CD4-positive, alpha-beta T cell (primary cell): ENCODE results near the gene DSG3. TPM values are rescaled to one million over a fixed set of nuclear protein-coding genes. Genes with fewer than 3 reads are reported as not detected.

Source experiments
- ATAC-seq: fragments of 200-7000 bp; cut with Tn5 transposase; one replicate; pipeline ENCODE4 v1.10.0; 2022; ENCODE audit warnings: mild to moderate bottlenecking; ENCODE audit not compliant: poor library complexity
- CTCF ChIA-PET: fragments of 350-600 bp; sonication (Branson Sonifier 250); formaldehyde crosslinking; loops from one replicate; lab custom pipeline; 2021; ENCODE audit warnings: antibody characterized with exemption, inconsistent platforms; lab: Charles Lee
- POLR2A ChIA-PET: fragments of 350-600 bp; sonication (Branson Sonifier 250); formaldehyde crosslinking; loops from one replicate; lab custom pipeline; 2021; ENCODE audit warnings: antibody characterized with exemption, inconsistent platforms; lab: Charles Lee
- DNase-seq, 14 experiments: peaks; one replicate each; pipeline ENCODE4 v3.0.0-alpha.2; 2013 to 2020; ENCODE audit warnings: mixed read lengths in 2 of 14
- H3K27ac ChIP-seq, 2 donors: one replicate each; pipeline versions ENCODE4 v1.5.1 to v1.7.0; 2013; ENCODE audit warnings: low read length in 2 of 2, low read depth in 1 of 2, mild to moderate bottlenecking in 1 of 2
- H3K27me3 ChIP-seq, 2 experiments: 1 replicate in 1 of 2; 2 replicates in 1 of 2; pipeline versions ENCODE4 v1.6.1 to v1.7.0; 2013; ENCODE audit warnings: low read length in 2 of 2, control low read depth in 1 of 2, mild to moderate bottlenecking in 1 of 2, moderate library complexity in 1 of 2; ENCODE audit not compliant: insufficient read depth in 2 of 2, control insufficient read depth in 1 of 2
- H3K36me3 ChIP-seq: one replicate; pipeline ENCODE4 v1.6.1; 2013; ENCODE audit warnings: low read length, control low read depth; ENCODE audit not compliant: insufficient read depth
- H3K4me1 ChIP-seq: one replicate; pipeline ENCODE4 v1.6.1; 2013; ENCODE audit warnings: low read length, control low read depth; ENCODE audit not compliant: insufficient read depth
- H3K4me3 ChIP-seq: one replicate; pipeline ENCODE4 v1.5.1; 2013; ENCODE audit warnings: mild to moderate bottlenecking, low read length, moderate library complexity
- H3K9me3 ChIP-seq, 2 experiments: 1 replicate in 1 of 2; 2 replicates in 1 of 2; pipeline versions ENCODE4 v1.6.1 to v1.7.0; 2013; ENCODE audit warnings: low read length in 2 of 2, mild to moderate bottlenecking in 2 of 2, control low read depth in 1 of 2, moderate library complexity in 1 of 2; ENCODE audit not compliant: control insufficient read depth in 1 of 2, insufficient read depth in 1 of 2
- H3K27ac Mint-ChIP-seq: one replicate; pipeline ENCODE4 v1.8.0; 2020; ENCODE audit warnings: mixed read lengths
- H3K27me3 Mint-ChIP-seq: one replicate; pipeline ENCODE4 v1.8.0; 2021; ENCODE audit warnings: mixed read lengths
- H3K36me3 Mint-ChIP-seq: one replicate; pipeline ENCODE4 v1.8.0; 2021; ENCODE audit warnings: low read depth, mixed read lengths
- H3K4me1 Mint-ChIP-seq: one replicate; pipeline ENCODE4 v1.8.0; 2021; ENCODE audit warnings: low read depth, mixed read lengths
- H3K4me3 Mint-ChIP-seq: one replicate; pipeline ENCODE4 v1.8.0; 2020; ENCODE audit warnings: mild to moderate bottlenecking, mixed read lengths
- H3K9me3 Mint-ChIP-seq: one replicate; pipeline ENCODE4 v1.8.0; 2020; ENCODE audit warnings: mixed read lengths
- intact Hi-C, 2 experiments: fragments of 100-400 bp; cut with DNase I in 1 of 2; cut with micrococcal nuclease in 1 of 2; formaldehyde crosslinking; loops; one replicate each; pipeline versions ENCODE4 v1.15.1 to v1.9.0; 2023 to 2025; cut with DNase I, micrococcal nuclease
- total RNA-seq, 174 experiments: library from RNA in 2 of 174; stranded (reverse) in 2 of 174; gene quantifications; one replicate each; pipeline ENCODE4 v1.2.3 and lab custom pipeline; 2021 to 2026
- TF ChIP-seq, protein P1 (sequence below): fragments of 200-600 bp; IDR thresholded peaks from one replicate; pipeline ENCODE4 v1.8.0; 2022; ENCODE audit warnings: antibody characterized with exemption, mild to moderate bottlenecking

DSG3 gene
- total RNA-seq, 2 experiments from 2014 or later, result not detected

DNA sequence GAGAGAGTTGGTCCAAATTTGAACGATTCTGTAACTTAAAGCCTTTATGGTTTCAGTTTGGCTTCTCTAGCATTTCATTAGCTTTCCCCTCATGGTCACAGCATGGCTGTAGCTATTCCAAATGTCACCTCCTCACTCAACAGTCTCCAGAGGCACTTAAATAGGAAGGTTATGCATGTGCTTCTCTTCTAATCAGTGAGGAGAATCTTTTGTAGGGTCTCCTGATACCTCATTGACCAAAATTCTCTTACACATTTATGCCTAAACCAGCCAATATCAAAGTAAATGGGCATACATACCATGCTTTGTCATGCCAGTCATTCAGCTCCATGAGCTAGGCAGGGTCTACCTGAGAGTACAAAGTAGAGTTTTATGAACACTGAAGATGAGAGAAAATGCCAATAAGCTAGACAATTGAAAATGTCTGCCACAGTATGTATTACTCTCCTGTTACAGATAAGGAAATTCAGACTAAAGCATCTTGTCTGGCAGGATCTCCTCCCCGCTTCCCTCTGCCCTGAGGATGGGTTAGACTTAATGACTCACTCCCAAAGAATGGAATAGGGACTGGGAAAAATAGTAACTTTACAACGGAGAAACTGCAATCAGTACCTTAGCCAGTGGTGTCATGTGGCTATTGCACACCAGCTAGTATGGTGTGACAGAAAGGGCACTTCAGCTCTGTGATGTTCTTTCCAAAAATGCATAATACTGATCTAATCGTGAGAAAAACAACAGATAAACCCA is 65.8 kb downstream of the DSG3 start:
- no peak overlapping the region for H3K27ac ChIP-seq
- no peak overlapping the region for H3K4me3 ChIP-seq
- H3K36me3 ChIP-seq, result no peaks in the 10 kb centered on the region
- CTCF ChIA-PET, result no interaction called here
- H3K36me3 Mint-ChIP-seq, result no peaks in the 10 kb centered on the region
- H3K9me3 Mint-ChIP-seq, result no peaks in the 10 kb centered on the region
- no peaks in the 10 kb centered on the region for H3K9me3 ChIP-seq
- no peaks in the 10 kb centered on the region for H3K27me3 ChIP-seq
- TF ChIP-seq, protein P1, sequence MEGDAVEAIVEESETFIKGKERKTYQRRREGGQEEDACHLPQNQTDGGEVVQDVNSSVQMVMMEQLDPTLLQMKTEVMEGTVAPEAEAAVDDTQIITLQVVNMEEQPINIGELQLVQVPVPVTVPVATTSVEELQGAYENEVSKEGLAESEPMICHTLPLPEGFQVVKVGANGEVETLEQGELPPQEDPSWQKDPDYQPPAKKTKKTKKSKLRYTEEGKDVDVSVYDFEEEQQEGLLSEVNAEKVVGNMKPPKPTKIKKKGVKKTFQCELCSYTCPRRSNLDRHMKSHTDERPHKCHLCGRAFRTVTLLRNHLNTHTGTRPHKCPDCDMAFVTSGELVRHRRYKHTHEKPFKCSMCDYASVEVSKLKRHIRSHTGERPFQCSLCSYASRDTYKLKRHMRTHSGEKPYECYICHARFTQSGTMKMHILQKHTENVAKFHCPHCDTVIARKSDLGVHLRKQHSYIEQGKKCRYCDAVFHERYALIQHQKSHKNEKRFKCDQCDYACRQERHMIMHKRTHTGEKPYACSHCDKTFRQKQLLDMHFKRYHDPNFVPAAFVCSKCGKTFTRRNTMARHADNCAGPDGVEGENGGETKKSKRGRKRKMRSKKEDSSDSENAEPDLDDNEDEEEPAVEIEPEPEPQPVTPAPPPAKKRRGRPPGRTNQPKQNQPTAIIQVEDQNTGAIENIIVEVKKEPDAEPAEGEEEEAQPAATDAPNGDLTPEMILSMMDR, result no peak
- H3K27ac Mint-ChIP-seq, result no peak overlapping the region
- POLR2A ChIA-PET, result no interaction called here
- intact Hi-C loops, result no loop called here
- ATAC-seq (no peak), DNase-seq (no peak)
- no peak overlapping the region for H3K4me3 Mint-ChIP-seq
- no peaks in the 10 kb centered on the region for H3K4me1 ChIP-seq
- no peaks in the 10 kb centered on the region for H3K4me1 Mint-ChIP-seq
- no peaks in the 10 kb centered on the region for H3K27me3 Mint-ChIP-seq

DNA sequence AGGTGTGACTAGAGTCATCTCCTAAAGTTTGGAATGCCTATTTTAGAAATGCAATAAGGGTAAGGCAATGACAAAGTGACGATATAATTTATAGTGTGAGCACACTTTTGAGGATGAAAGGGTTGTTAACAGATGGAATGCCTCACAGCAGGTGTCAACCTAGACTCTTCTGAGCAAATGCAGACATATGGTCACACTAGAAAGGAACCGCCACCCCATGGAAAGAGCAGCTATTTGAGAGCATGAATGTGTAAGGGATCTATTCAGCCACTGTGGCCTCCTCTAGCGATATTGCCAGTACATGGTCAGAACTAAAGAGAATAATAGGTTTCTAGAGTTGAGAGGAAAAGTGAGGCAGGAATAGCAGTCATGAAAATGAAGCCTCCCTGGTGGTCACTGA is 68.9 kb downstream of the DSG3 start:
- Mint-ChIP-seq H3K9me3 (no peaks in the 10 kb centered on the region), H3K4me1 (no peaks in the 10 kb centered on the region), H3K27ac (no peak overlapping the region), H3K27me3 (no peaks in the 10 kb centered on the region), H3K36me3 (no peaks in the 10 kb centered on the region), H3K4me3 (no peak overlapping the region)
- ATAC-seq, result no peak
- TF ChIP-seq, protein P1, result no peak
- no peak for DNase-seq
- Histone ChIP-seq H3K4me3 (no peak overlapping the region), H3K4me1 (no peaks in the 10 kb centered on the region), H3K27me3 (no peaks in the 10 kb centered on the region), H3K36me3 (no peaks in the 10 kb centered on the region), H3K9me3 (no peaks in the 10 kb centered on the region), H3K27ac (no peak overlapping the region)
- ChIA-PET POLR2A (no interaction called here), CTCF (no interaction called here)
- intact Hi-C loops, result no loop called here

DNA sequence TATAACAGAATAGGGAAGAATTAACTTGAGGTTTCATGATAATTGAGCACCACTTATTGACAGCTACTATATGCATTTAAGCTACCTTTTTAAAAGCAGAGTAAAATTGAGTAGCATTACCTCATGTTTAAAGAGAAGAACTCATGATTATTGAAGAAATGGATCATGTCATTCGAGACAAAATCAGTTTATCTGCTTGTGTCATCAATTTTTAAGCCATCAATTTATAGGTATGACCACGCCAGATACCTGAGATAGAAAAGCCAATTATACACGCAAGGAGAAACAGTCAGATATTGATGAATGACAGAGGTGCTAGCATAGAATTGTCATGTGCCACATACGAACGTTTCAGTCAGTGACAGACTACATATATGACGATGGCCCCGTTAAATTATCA is 78.8 kb downstream of the DSG3 start:
- TF ChIP-seq, protein P1, result no peak
- Histone ChIP-seq H3K4me1 (no peaks in the 10 kb centered on the region), H3K36me3 (no peaks in the 10 kb centered on the region), H3K4me3 (no peak overlapping the region), H3K27me3 (no peaks in the 10 kb centered on the region), H3K9me3 (no peaks in the 10 kb centered on the region), H3K27ac (no peak overlapping the region)
- no peak for ATAC-seq
- Mint-ChIP-seq H3K27ac (no peak overlapping the region), H3K9me3 (no peaks in the 10 kb centered on the region), H3K27me3 (peaks cover 8% of the 10 kb centered on the region), H3K4me1 (no peaks in the 10 kb centered on the region), H3K4me3 (no peak overlapping the region), H3K36me3 (no peaks in the 10 kb centered on the region)
- no peak for DNase-seq
- POLR2A ChIA-PET, result no interaction called here
- CTCF ChIA-PET, result no interaction called here
- intact Hi-C loops, result no loop called here

Other genes starting within 250 kb of the DSG3 start
- gene DSG1, start 129.6 kb upstream of the DSG3 start, total RNA-seq, result not detected
- not detected for gene DSG4, start 71.0 kb upstream of the DSG3 start, total RNA-seq
- under 1 TPM; 0.11 to 0.14 TPM for gene DSG2, start 50.4 kb downstream of the DSG3 start, total RNA-seq
- not detected for gene TTR, start 144.1 kb downstream of the DSG3 start, total RNA-seq
- under 1 TPM in 1 of 2 experiments, not detected in 1; 0.75 TPM for gene B4GALT6, start 236.8 kb downstream of the DSG3 start, total RNA-seq